Measurements from ENCODE around the gene DENND1A.

DENND1A gene

GRCh38 chr9:123561046-123561445 is 368.9 kb downstream of the DENND1A start:
- no peaks in the 10 kb centered on the region for H3K27me3 ChIP-seq (ENCODE audit: low read length)
- no peaks in the 10 kb centered on the region for H3K79me2 ChIP-seq (ENCODE audit: insufficient read depth, low read length)
- H3K36me3 ChIP-seq (ENCODE audit: low read length), result no peaks in the 10 kb centered on the region
- H3F3A ChIP-seq (ENCODE audit: insufficient read depth), result no peaks in the 10 kb centered on the region
- H3K9me3 ChIP-seq (ENCODE audit: insufficient read depth, low read length), result no peaks in the 10 kb centered on the region
- H2AFZ ChIP-seq (ENCODE audit: low read depth, low read length, severe bottlenecking), result no peak overlapping the region
- no peak overlapping the region for H3K9ac ChIP-seq (ENCODE audit: low read length)
- no peak overlapping the region for H3K4me3 ChIP-seq (ENCODE audit: insufficient read depth, low read length, poor library complexity, severe bottlenecking)
- no peaks in the 10 kb centered on the region for H3K9me2 ChIP-seq (replicated peaks; ENCODE audit: insufficient read depth, low read length)
- no peak for TF ChIP-seq CTCF (IDR thresholded peaks at IDR 0.05; ENCODE audit: insufficient read depth, low read length, poor library complexity, severe bottlenecking)
- TF ChIP-seq EZH2phosphoT487 (conservative IDR thresholded peaks at IDR 0.05; ENCODE audit: low read length), result no peak
- H4K20me1 ChIP-seq (ENCODE audit: low read depth, low read length), result no peaks in the 10 kb centered on the region
- no peak overlapping the region for H3K4me2 ChIP-seq (ENCODE audit: low read depth, low read length, poor library complexity, severe bottlenecking)
- H3K27ac ChIP-seq (ENCODE audit: low read depth, low read length), result no peak overlapping the region

- Histone ChIP-seq H3K27me3 (ENCODE audit: low read length) (no peaks in the 10 kb centered on the region), H4K20me1 (ENCODE audit: low read depth, low read length) (no peaks in the 10 kb centered on the region), H3K4me3 (ENCODE audit: insufficient read depth, low read length, poor library complexity, severe bottlenecking) (no peak overlapping the region), H3K9me3 (ENCODE audit: insufficient read depth, low read length) (no peaks in the 10 kb centered on the region), H3F3A (ENCODE audit: insufficient read depth) (no peaks in the 10 kb centered on the region), H2AFZ (ENCODE audit: low read depth, low read length, severe bottlenecking) (no peak overlapping the region), H3K4me2 (ENCODE audit: low read depth, low read length, poor library complexity, severe bottlenecking) (no peak overlapping the region), H3K79me2 (ENCODE audit: insufficient read depth, low read length) (no peaks in the 10 kb centered on the region), H3K9ac (ENCODE audit: low read length) (no peak overlapping the region), H3K36me3 (ENCODE audit: low read length) (no peaks in the 10 kb centered on the region), H3K9me2 (replicated peaks; ENCODE audit: insufficient read depth, low read length) (no peaks in the 10 kb centered on the region), H3K27ac (ENCODE audit: low read depth, low read length) (no peak overlapping the region)
- TF ChIP-seq CTCF (IDR thresholded peaks at IDR 0.05; ENCODE audit: insufficient read depth, low read length, poor library complexity, severe bottlenecking) (no peak), EZH2phosphoT487 (conservative IDR thresholded peaks at IDR 0.05; ENCODE audit: low read length) (no peak)
Measured at GRCh38 chr9:123556464-123557435, 373.2 kb downstream of the DENND1A start.

GRCh38 chr9:123555646-123556045 is 374.3 kb downstream of the DENND1A start:
- Histone ChIP-seq H3K36me3 (ENCODE audit: low read length) (no peaks in the 10 kb centered on the region), H3K27me3 (ENCODE audit: low read length) (no peaks in the 10 kb centered on the region), H3K4me2 (ENCODE audit: low read depth, low read length, poor library complexity, severe bottlenecking) (no peak overlapping the region), H3K9ac (ENCODE audit: low read length) (no peak overlapping the region), H3K79me2 (ENCODE audit: insufficient read depth, low read length) (no peaks in the 10 kb centered on the region), H3K27ac (ENCODE audit: low read depth, low read length) (no peak overlapping the region), H3K4me3 (ENCODE audit: insufficient read depth, low read length, poor library complexity, severe bottlenecking) (no peak overlapping the region), H2AFZ (ENCODE audit: low read depth, low read length, severe bottlenecking) (no peak overlapping the region), H3F3A (ENCODE audit: insufficient read depth) (no peaks in the 10 kb centered on the region), H3K9me3 (ENCODE audit: insufficient read depth, low read length) (no peaks in the 10 kb centered on the region), H4K20me1 (ENCODE audit: low read depth, low read length) (no peaks in the 10 kb centered on the region), H3K9me2 (replicated peaks; ENCODE audit: insufficient read depth, low read length) (no peaks in the 10 kb centered on the region)
- TF ChIP-seq CTCF (IDR thresholded peaks at IDR 0.05; ENCODE audit: insufficient read depth, low read length, poor library complexity, severe bottlenecking) (no peak), EZH2phosphoT487 (conservative IDR thresholded peaks at IDR 0.05; ENCODE audit: low read length) (no peak)

Data from SU-DHL-6 (cell line).